NB4 (cell line): ENCODE measurements around the gene UQCC5.

ENCODE experiments used
- DNase-seq: peaks from one replicate; pipeline ENCODE4 v3.0.0; 2010; ENCODE audit warnings: low read depth
- H3K4me3 ChIP-seq: one replicate; pipeline ENCODE4 v1.5.1; 2011; ENCODE audit warnings: mild to moderate bottlenecking, low read depth, low read length, moderate library complexity
- CTCF ChIP-seq: IDR thresholded peaks from one replicate; pipeline ENCODE4 v1.5.1; 2012; ENCODE audit warnings: low read depth, low read length
- MAX ChIP-seq: IDR thresholded peaks from 2 replicates; pipeline ENCODE4 v1.6.1; 2011; ENCODE audit warnings: low read depth, low read length
- MYC ChIP-seq: IDR thresholded peaks from 2 replicates; pipeline ENCODE4 v1.6.1; 2011; ENCODE audit warnings: low read depth, low read length
- POLR2A ChIP-seq: IDR thresholded peaks from 2 replicates; pipeline ENCODE4 v1.6.1; 2011; ENCODE audit warnings: mild to moderate bottlenecking; ENCODE audit not compliant: insufficient read length; ENCODE audit errors: extremely low read depth

Gene UQCC5

GRCh38 chr3:52511509-52511908 lies 24.9 kb upstream of the UQCC5 start:
- DNase-seq: no peak
- TF ChIP-seq POLR2A: no peak
- no peak for TF ChIP-seq MAX
- no peak for TF ChIP-seq MYC
- no peak for TF ChIP-seq CTCF
- H3K4me3 ChIP-seq: no peak overlapping the region

- TF ChIP-seq POLR2A (no peak), MYC (no peak), MAX (no peak), CTCF (no peak)
- H3K4me3 ChIP-seq: no peak overlapping the region
- no peak for DNase-seq
Observed at GRCh38 chr3:52512105-52512504, 24.3 kb upstream of the UQCC5 start.

GRCh38 chr3:52512727-52513126 lies 23.7 kb upstream of the UQCC5 start:
- no peak overlapping the region for H3K4me3 ChIP-seq
- DNase-seq: no peak
- no peak for TF ChIP-seq CTCF
- no peak for TF ChIP-seq POLR2A
- TF ChIP-seq MAX: no peak
- no peak for TF ChIP-seq MYC

GRCh38 chr3:52513281-52513680 lies 23.1 kb upstream of the UQCC5 start:
- no peak for DNase-seq
- H3K4me3 ChIP-seq: no peak overlapping the region
- TF ChIP-seq MAX (no peak), POLR2A (no peak), CTCF (no peak), MYC (no peak)

- DNase-seq: no peak
- no peak overlapping the region for H3K4me3 ChIP-seq
- no peak for TF ChIP-seq CTCF
- TF ChIP-seq MAX: no peak
- TF ChIP-seq POLR2A: no peak
- no peak for TF ChIP-seq MYC
Observed at GRCh38 chr3:52514576-52514975, 21.8 kb upstream of the UQCC5 start.

- TF ChIP-seq POLR2A (no peak), CTCF (no peak)
- H3K4me3 ChIP-seq: no peak overlapping the region
- no peak for DNase-seq
Observed at GRCh38 chr3:52515192-52515591, 21.2 kb upstream of the UQCC5 start.
